HEK293 (cell line): ENCODE results near the gene SVOP.

Source experiments
- CTCF ChIA-PET: fragments of 350-600 bp; formaldehyde crosslinking; extraction: SDS; loops from one replicate; lab custom pipeline; 2021; ENCODE audit warnings: antibody characterized with exemption; lab: Yijun Ruan, JAX
- POLR2A ChIA-PET: fragments of 300-600 bp; formaldehyde crosslinking; extraction: SDS; loops from one replicate; lab custom pipeline; 2020; ENCODE audit warnings: antibody characterized with exemption, inconsistent platforms; lab: Yijun Ruan, JAX
- H3K27ac ChIP-seq: fragments of 200-500 bp; sonication (Bioruptor generic); 2 replicates; pipeline ENCODE4 v1.5.1; 2014; ENCODE audit warnings: low read depth, low read length, control low read depth, inconsistent platforms; ENCODE audit errors: extremely low read depth
- H3K36me3 ChIP-seq, 2 experiments: fragments of 200-500 bp in 1 of 2; sonication (Bioruptor generic) in 1 of 2; 1 replicate in 1 of 2; 2 replicates in 1 of 2; pipeline ENCODE4 v1.5.1; 2014 to 2017; ENCODE audit warnings: inconsistent platforms in 2 of 2, low read length in 2 of 2; ENCODE audit not compliant: control insufficient read depth in 2 of 2, insufficient read depth in 1 of 2
- H3K4me1 ChIP-seq: fragments of 200-500 bp; sonication (Bioruptor generic); 2 replicates; pipeline ENCODE4 v1.5.1; 2014; ENCODE audit warnings: mild to moderate bottlenecking, low read length, inconsistent platforms; ENCODE audit not compliant: control insufficient read depth, insufficient read depth
- H3K4me3 ChIP-seq: 2 replicates; pipeline ENCODE4 v1.5.1; 2011; ENCODE audit warnings: low read depth, mild to moderate bottlenecking, control low read depth, low read length, moderate library complexity
- H3K9me3 ChIP-seq: fragments of 200-500 bp; sonication (Bioruptor generic); 2 replicates; pipeline ENCODE4 v1.5.1; 2014; ENCODE audit warnings: low read depth, low read length, inconsistent platforms; ENCODE audit not compliant: control insufficient read depth, insufficient read depth
- BCL11A ChIP-seq: fragments of 450-650 bp; formaldehyde crosslinking; IDR thresholded peaks from 2 replicates; pipeline ENCODE4 v1.5.1; 2016; ENCODE audit warnings: low read depth, missing biosample characterization, missing genetic modification characterization
- BCL6B ChIP-seq: fragments of 450-650 bp; formaldehyde crosslinking; IDR thresholded peaks from 2 replicates; pipeline ENCODE4 v1.5.1; 2017; ENCODE audit warnings: missing biosample characterization, missing genetic modification characterization
- GFI1B ChIP-seq: fragments of 450-650 bp; formaldehyde crosslinking; IDR thresholded peaks from 2 replicates; pipeline ENCODE4 v1.5.1; 2016; ENCODE audit warnings: missing biosample characterization, missing genetic modification characterization
- KLF16 ChIP-seq: fragments of 450-650 bp; formaldehyde crosslinking; IDR thresholded peaks from 2 replicates; pipeline ENCODE4 v1.5.1; 2017; ENCODE audit warnings: missing biosample characterization, missing genetic modification characterization
- SETDB1 ChIP-seq: IDR thresholded peaks from one replicate; pipeline ENCODE4 v1.6.1; 2017; ENCODE audit warnings: mild to moderate bottlenecking, low read length, moderate library complexity, mixed read lengths; ENCODE audit not compliant: insufficient read length
- TRIM28 ChIP-seq: IDR thresholded peaks from 2 replicates; pipeline ENCODE4 v1.6.1; 2011; ENCODE audit warnings: low read length, control low read depth, borderline replicate concordance
- ZBTB1 ChIP-seq: fragments of 450-650 bp; formaldehyde crosslinking; IDR thresholded peaks from 2 replicates; pipeline ENCODE4 v1.5.1; 2016; ENCODE audit warnings: missing biosample characterization, missing genetic modification characterization
- ZNF155 ChIP-seq: fragments of 450-650 bp; formaldehyde crosslinking; IDR thresholded peaks from 2 replicates; pipeline ENCODE4 v1.5.1; 2016; ENCODE audit warnings: missing biosample characterization, missing genetic modification characterization
- ZNF157 ChIP-seq: fragments of 450-650 bp; formaldehyde crosslinking; IDR thresholded peaks from 2 replicates; pipeline ENCODE4 v1.5.1; 2016; ENCODE audit warnings: missing biosample characterization, missing genetic modification characterization
- ZNF169 ChIP-seq: fragments of 450-650 bp; formaldehyde crosslinking; IDR thresholded peaks from 2 replicates; pipeline ENCODE4 v1.5.1; 2016; ENCODE audit warnings: missing biosample characterization, missing genetic modification characterization
- ZNF175 ChIP-seq: fragments of 450-650 bp; formaldehyde crosslinking; IDR thresholded peaks from 2 replicates; pipeline ENCODE4 v1.5.1; 2016; ENCODE audit warnings: missing biosample characterization, missing genetic modification characterization
- ZNF214 ChIP-seq: fragments of 450-650 bp; formaldehyde crosslinking; IDR thresholded peaks from 2 replicates; pipeline ENCODE4 v1.5.1; 2017; ENCODE audit warnings: missing biosample characterization, mild to moderate bottlenecking, missing genetic modification characterization, borderline replicate concordance
- ZNF324 ChIP-seq: fragments of 450-650 bp; formaldehyde crosslinking; IDR thresholded peaks from 2 replicates; pipeline ENCODE4 v1.5.1; 2016; ENCODE audit warnings: missing biosample characterization, missing genetic modification characterization
- ZNF341 ChIP-seq: fragments of 450-650 bp; formaldehyde crosslinking; IDR thresholded peaks from 2 replicates; pipeline ENCODE4; 2016; ENCODE audit warnings: low read depth, missing biosample characterization, missing genetic modification characterization
- ZNF391 ChIP-seq: fragments of 450-650 bp; formaldehyde crosslinking; IDR thresholded peaks from 2 replicates; pipeline ENCODE4 v1.5.1; 2016; ENCODE audit warnings: low read depth, missing biosample characterization, missing genetic modification characterization, borderline replicate concordance
- ZNF398 ChIP-seq: fragments of 450-650 bp; formaldehyde crosslinking; IDR thresholded peaks from 2 replicates; pipeline ENCODE4 v1.5.1; 2017; ENCODE audit warnings: missing biosample characterization, missing genetic modification characterization
- ZNF433 ChIP-seq: fragments of 450-650 bp; formaldehyde crosslinking; IDR thresholded peaks from 2 replicates; pipeline ENCODE4 v1.5.1; 2016; ENCODE audit warnings: missing biosample characterization, missing genetic modification characterization, low read depth
- ZNF610 ChIP-seq: fragments of 450-650 bp; formaldehyde crosslinking; IDR thresholded peaks from 2 replicates; pipeline ENCODE4 v1.5.1; 2016; ENCODE audit warnings: missing biosample characterization, missing genetic modification characterization, borderline replicate concordance
- ZNF639 ChIP-seq: fragments of 450-650 bp; formaldehyde crosslinking; IDR thresholded peaks from 2 replicates; pipeline ENCODE4 v1.5.1; 2016; ENCODE audit warnings: missing biosample characterization, missing genetic modification characterization
- ZNF664 ChIP-seq: fragments of 450-650 bp; formaldehyde crosslinking; IDR thresholded peaks from 2 replicates; pipeline ENCODE4 v1.5.1; 2016; ENCODE audit warnings: missing biosample characterization, missing genetic modification characterization
- ZNF830 ChIP-seq: fragments of 450-650 bp; IDR thresholded peaks from 2 replicates; pipeline ENCODE4 v1.5.0; 2018; ENCODE audit warnings: missing biosample characterization, missing genetic modification characterization, low read depth, mild to moderate bottlenecking, moderate library complexity
- TF ChIP-seq, protein P1 (sequence below): fragments of 450-650 bp; formaldehyde crosslinking; IDR thresholded peaks from 2 replicates; pipeline ENCODE4 v1.5.1; 2016; ENCODE audit warnings: missing biosample characterization, missing genetic modification characterization

The SVOP gene

GRCh38 chr12:108860443-108860842 is 160.4 kb downstream of the SVOP start:
- no peaks in the 10 kb centered on the region for H3K9me3 ChIP-seq
- H3K4me3 ChIP-seq = no peak overlapping the region
- no peaks in the 10 kb centered on the region for H3K4me1 ChIP-seq
- CTCF ChIA-PET = no interaction called here
- H3K27ac ChIP-seq = no peak overlapping the region
- TF ChIP-seq ZNF341 (tag by site-specific recombination) (no peak), TRIM28 (no peak), ZNF610 (tag by site-specific recombination) (no peak), ZNF175 (tag by site-specific recombination) (no peak), SETDB1 (no peak), ZNF639 (tag by site-specific recombination) (no peak), BCL11A (tag by site-specific recombination) (no peak), ZNF398 (tag by site-specific recombination) (no peak), ZNF324 (tag by site-specific recombination) (no peak), ZNF157 (tag by site-specific recombination) (no peak), BCL6B (no peak), ZNF664 (tag by site-specific recombination) (no peak), ZNF155 (tag by site-specific recombination) (no peak), ZNF830 (no peak), GFI1B (tag by site-specific recombination) (no peak), ZNF214 (tag by site-specific recombination) (no peak)
- TF ChIP-seq, all 188 proteins: peak for 0
- POLR2A ChIA-PET = no interaction called here
- no peaks in the 10 kb centered on the region for H3K36me3 ChIP-seq

DNA sequence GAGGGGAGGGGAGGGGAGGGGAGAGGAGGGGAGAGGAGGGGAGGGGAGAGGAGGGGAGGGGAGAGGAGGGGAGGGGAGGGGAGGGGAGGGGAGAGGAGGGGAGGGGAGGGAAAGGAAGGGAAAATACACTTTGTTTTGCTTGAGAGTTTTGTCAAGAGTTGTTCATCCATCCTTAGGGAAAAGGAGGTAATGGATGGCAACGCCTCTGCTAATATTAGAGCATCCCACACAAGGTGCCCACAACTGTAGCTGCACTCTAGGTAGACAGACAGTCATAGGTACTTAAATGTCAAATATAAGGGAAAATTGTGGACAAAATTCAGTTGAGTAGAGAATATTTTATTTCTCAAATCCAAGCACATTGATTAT is 161.0 kb downstream of the SVOP start:
- no peaks in the 10 kb centered on the region for H3K4me1 ChIP-seq
- TF ChIP-seq BCL6B = no peak
- TF ChIP-seq KLF16 (tag by site-specific recombination) = no peak
- TF ChIP-seq, protein P1, sequence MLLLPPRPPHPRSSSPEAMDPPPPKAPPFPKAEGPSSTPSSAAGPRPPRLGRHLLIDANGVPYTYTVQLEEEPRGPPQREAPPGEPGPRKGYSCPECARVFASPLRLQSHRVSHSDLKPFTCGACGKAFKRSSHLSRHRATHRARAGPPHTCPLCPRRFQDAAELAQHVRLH (tag by site-specific recombination) = no peak
- no peak for TF ChIP-seq ZNF169 (tag by site-specific recombination)
- TF ChIP-seq ZNF391 (tag by site-specific recombination) = no peak
- TF ChIP-seq ZNF433 (tag by site-specific recombination) = no peak
- TF ChIP-seq ZBTB1 (tag by site-specific recombination) = no peak
- ChIA-PET CTCF (interaction anchor here (0.6 to 1.1 kb wide), 5 partner anchors 13 to 196 kb away, joined by 3 to 4 read pairs (median 3); no protein-coding TSS in a partner anchor), POLR2A (no interaction called here)
- H3K9me3 ChIP-seq = no peaks in the 10 kb centered on the region
- H3K4me3 ChIP-seq = no peak overlapping the region
- no peak overlapping the region for H3K27ac ChIP-seq
- no peaks in the 10 kb centered on the region for H3K36me3 ChIP-seq
